GM21360 (cell line): ENCODE data around the gene LGALS8.

Experiments used
- ATAC-seq: cut with Tn5 transposase; IDR thresholded peaks from one replicate; pipeline ENCODE4 v1.9.1; 2021; ENCODE audit warnings: mild to moderate bottlenecking, moderate library complexity; ENCODE audit not compliant: unreplicated experiment

Gene LGALS8

DNA sequence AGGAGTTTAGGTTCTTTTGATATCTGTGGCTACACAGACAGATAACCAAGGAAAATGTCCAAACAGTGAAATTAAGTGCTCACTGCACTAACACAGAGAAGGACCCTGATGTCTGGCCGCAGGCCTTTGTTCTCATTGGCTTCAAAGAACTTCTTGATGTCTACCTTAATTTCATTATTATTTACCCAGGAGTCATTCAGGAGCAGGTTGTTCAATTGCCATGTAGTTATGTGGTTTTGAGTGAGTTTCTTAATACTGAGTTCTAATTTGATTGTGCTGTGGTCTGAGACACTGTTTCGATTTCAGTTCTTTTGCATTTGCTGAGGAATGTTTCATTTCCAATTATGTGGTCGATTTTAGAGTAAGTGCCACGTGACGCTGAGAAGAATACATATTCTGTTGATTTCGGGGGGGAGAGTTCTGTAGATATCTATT is 15.2 kb upstream of the LGALS8 start:
- ATAC-seq: no peak

DNA sequence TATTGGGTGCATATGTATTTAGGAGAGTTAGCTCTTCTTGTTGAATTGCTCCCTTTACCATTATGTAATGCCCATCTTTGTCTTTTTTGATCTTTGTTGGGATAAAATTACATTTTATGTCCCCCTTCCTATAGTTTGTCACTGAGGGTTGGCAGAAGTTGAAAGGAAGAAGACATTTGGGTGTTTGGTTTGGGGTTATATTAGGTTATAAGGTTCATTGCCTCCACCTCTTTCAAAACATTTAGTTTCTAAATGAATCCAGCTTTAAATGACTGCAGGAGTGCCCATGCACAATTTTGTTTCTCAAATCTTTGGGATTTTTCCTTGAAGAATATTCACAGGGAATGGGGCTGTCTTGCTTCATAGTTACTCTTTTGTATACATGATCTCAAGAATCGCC is 14.6 kb upstream of the LGALS8 start:
- no peak for ATAC-seq

DNA sequence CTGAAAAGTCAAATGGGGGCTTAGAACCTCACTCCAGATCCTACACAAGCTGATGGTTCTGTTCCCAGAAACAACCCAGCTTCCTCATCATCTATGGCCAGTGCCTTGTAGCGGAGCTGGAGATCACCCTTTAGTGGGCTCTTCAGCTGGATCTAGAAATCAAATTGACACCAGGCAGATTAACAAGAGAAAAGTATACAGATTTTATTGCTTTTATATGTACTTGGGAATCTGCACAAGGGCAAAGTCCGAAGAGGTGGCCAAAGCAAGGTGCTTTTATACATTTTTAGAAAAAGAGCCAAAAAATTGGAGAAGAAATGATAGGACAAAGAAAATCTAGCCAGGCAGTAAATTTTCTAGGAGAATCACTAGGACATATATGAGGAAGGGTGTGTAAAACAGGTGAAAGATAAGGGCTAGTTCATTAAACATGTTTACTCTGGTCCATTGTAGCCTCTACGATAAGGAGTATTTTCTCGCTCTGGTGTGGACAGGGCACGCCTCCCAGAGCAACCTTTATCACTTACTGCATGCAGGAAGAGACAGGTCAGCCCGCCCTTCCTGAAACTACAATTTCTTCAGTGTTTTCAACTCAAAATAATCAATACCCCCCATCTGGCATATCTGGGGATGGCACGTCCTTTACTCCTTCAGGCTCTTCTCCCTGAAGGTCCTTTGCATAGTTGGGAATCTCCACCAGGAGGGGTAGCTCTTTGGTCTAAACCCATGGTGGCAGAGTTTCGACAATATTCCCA is 14.0 kb upstream of the LGALS8 start:
- no peak for ATAC-seq

GRCh38 chr1:236511735-236512418 is 11.9 kb upstream of the LGALS8 start:
- no peak for ATAC-seq

DNA sequence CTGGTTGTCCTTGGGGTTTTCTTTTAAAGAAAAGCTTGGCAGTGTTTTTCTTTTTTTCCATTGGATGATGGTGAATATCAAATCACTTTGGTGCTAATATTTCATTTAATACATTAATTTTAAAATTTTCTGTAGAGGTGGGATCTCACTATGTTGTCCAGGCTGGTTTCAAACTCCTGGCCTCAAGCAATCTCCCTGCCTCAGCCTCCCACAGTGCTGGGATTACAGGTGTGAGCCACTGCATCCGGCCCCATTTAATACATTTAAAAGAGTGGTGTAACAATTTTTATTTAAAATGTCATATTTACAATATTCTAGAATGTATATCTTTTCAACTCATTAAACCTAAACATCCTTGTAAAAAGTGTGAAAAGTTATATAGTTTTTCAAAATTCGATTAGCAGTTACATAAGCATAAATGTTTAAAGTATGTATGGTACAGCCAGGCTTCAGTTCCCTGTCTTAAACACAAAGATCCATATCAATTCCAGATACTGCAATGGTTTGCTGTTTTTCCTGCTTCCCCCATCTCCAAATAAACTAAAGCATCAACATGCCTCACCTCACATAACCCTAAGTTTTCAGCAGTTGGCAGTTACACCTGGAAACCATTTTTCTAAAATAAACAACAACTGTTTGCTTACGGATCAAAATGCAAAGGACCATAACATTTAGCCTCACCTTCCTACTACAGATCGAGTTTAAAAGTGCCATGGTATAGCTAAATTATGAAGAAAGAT is 8.9 kb upstream of the LGALS8 start:
- no peak for ATAC-seq

DNA sequence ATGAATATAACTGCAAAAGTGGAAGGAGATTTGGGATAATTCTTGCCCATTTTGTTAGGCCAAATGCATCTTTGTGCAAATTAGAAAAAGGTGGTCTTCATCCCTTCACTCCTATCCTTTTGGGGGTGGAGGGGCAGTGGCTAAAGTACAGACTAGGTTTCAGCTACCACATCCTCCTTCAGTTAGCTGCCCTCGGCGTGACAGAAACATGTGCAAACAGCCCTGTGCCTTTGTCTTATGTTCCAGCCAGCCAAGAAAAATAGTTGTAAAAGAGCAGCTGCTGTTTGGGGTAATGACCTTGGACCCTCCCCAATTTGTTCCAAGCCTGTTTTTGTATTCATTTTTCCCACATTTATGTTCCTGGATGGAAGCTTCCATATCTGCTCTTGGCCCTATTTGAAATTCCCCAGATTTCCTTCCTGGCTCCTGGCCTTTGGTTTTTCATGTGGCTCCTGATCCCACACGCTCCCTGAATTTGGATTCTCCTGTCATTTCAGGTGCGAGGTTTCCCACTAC is 8.3 kb upstream of the LGALS8 start:
- ATAC-seq: no peak

DNA sequence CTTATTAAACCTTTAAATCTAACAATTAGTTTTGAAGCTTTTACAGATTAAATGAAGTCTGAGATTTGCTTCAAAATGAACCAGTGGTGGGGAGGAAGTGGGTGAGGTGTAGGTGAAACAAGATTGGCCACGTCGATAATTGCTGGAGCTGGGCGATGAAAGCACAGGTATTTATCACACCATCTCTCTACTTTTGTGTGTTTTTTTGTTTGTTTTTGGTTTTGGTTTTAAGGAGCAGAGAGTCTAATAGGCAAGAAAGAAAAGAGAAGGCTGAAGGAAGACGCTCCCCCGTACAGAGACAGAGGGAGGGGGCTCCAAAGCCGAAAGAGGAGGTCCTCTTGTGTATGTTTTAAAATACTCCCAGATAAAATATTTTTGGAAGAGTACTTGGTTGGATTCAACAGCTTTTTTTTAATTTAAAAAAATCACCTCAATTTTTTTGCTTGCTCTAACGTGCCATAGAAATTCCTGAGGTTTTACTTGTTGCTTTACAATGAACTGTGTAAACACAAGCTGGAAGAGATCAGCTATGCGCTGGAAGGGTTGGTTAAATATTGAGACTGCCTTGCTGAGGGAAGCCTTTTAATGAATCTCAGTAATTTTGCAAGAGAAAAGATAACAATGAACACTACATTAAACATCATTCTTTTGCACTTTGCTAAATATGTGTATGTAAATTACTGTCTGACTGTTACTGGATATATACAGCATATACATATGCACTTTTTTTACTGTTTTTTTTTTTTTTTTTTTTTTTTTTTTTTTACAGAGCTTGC is 6.7 kb upstream of the LGALS8 start:
- no peak for ATAC-seq

DNA sequence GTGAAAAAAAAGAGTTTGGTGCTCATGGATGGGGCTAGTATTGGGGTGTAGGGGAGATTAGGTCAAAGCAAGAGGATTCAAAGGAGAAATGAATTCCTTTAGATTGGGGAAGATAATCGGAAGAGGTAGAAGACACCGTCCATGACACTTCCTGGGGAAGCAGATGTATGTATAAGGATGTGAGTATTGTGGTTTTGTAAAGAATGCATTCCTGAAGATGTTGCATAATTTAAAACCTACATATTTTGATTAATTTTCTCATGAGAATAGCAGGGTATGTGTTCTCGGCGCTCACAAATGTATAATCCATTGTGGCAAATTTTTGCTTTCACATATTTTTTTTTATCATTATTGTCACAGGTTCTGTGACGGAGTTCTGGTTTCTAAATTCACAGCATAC is 5.5 kb upstream of the LGALS8 start:
- no peak for ATAC-seq

DNA sequence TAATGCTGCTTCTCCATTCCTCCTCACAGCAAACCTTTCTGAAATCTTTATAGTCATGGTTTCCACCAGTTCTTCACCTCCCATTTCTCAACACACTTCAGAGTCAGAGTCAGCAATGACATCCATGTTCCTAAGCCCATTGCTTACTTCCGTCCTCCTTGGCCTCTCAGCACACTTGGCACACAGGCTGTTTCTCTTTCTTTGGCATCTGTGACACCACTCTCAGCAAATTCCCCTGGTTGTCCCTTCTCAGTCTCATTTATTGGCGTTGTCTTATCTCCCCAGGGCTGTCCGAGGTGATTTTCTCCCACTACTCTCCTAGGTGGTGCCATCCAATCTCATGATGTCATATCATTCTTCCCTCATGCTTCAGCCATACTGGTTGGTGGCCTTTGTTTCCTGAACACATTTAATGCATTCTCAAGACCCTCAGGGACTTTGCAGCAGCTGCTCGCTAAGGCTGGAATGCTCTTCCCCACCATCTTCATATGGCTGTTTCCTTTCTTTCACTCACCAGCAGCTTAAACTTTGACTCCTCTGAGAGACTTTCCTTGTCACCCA is 3.3 kb upstream of the LGALS8 start:
- ATAC-seq: no peak

DNA sequence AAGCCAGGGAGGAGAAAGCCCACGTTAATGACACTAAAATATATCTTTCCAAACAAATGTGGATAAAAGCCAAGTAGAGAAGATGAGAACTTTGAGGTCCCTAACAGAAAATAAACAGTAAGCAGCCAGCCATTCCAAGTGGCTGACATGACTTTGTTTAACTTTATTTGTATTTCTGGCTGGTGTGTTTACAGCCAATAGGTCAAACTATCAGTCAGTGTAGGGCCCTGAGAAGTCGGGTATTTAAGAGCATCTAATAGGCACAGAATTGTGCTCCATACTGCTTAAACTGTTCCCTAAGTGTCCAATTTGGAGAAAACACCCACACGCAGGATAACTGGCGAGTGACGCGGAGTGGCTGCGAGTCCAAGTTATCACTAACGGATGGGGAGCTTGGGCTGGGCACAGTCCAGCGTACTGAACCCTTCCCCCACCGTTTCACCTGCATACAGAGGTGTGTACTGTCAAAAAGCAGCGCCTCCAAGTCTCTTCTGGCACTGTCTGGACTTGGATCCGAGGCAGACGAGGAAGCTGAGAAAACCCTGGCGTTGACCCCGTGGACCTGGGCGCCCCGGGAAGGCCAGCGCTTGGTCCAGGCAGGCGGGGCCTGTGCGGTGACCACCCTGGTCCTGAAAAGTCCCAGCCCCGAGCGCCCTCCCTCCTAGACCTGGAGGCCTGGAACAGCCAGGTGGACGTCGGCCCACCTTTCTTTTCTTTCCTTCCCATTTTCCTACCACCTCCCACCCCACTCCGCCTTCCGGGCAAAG is 662 bp upstream of the LGALS8 start:
- no peak for ATAC-seq

DNA sequence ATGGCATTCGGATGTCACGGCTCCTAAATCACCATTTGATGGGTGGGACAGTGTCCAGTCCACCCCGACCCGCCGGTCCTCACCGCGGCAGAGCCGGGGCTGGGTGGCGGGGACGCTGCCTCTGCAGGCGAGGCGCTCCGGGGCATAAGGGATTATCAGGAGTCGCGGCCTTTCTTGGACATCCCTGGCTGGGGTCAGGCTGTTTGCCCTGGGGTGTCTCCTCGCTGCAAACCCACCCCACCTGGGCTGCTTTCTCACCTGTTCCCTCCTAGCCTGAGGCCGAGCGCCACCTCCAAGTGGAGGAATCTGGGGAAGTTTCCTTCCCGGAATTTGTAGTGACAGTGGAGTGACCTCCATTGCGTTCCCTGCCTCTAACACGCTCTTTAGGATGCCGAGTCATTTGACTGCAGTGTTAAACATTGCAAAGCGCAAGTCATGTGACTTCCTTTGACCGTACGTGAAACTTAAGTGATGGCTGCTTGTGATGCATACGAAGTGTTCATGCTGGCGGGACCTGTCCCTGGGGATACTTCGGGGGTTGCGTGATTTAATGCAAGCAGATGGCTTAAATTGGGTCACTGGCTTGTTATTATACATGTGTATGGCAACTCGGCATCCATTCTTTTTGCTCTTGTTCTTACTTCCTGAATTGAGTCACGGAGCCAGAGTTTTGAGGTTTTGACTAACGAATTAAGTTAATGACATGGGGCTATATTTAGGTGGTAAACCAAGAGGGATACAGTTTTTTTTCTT is 536 bp downstream of the LGALS8 start:
- ATAC-seq: peak; percentile 88

DNA sequence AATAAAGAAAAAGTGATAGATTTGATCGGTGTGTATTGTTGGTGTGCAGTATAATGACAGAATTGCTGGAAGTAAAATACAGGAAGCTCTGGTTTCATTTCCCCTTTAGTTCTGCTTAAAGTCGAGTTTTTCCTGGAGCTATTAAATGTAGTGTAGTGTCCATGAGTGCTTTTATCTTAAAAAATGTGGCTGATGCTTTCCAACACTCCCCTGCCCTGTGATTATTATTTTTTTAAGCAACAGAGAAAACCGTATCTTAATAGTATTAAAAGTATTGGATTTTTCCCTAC is 1.1 kb downstream of the LGALS8 start:
- ATAC-seq: no peak

DNA sequence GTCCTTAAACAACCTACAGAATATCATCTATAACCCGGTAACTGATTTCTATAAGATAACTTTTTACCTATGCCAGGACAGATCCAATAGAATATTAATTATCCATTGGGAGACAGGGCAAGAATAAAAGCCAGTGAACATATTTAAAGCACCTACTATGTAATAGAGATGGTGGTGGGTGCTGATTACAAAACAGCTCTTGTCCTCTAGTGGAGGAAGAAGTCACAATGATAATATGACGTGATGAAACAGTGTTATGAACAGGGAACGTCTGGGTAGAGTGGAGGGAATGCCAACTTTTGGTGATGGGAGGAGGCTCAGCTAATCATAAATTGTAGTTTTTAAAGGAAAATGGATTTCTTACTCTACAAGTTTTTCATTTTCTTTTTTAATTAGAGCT is 2.3 kb downstream of the LGALS8 start:
- no peak for ATAC-seq

DNA sequence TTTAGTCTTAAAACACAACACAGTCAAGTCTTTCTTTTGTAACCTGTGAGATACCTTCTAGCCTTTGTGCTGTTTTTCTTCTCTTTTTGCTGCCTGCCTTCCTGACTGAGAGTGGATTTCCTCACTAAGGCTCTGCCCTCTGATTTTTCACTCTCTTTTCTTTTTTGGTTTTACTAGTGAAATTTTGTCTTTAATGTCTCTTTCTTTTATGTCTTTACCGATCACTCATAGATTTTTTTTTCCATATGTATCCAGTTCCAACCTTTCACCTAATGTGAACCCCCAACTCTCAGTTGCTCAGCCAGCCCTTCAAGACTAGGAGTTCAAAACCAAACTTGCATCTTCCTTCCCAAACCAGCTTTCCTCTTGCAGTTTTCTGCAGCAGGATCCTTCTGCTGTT is 6.5 kb downstream of the LGALS8 start:
- ATAC-seq: no peak

- ATAC-seq: no peak
Measured at GRCh38 chr1:236530959-236531358, 7.2 kb downstream of the LGALS8 start.

DNA sequence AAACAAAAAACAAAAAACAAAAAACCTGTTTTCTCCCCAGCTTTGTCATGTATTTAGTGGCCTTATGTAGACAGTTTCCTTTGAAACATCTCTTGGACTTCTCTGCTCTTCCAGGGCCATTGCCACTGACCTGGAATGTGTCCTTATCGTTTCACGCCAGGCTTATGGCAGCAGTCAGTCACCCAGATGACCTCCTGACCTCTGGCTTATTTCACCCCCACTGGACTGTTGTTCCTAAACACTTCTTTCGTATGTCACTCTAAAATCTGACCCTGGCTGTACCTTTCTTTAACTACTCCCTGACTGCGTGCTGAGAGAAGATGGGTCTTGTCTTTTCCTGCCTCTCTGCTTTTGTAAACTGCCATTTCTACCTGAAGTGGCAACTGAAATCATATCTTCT is 9.1 kb downstream of the LGALS8 start:
- ATAC-seq: no peak

DNA sequence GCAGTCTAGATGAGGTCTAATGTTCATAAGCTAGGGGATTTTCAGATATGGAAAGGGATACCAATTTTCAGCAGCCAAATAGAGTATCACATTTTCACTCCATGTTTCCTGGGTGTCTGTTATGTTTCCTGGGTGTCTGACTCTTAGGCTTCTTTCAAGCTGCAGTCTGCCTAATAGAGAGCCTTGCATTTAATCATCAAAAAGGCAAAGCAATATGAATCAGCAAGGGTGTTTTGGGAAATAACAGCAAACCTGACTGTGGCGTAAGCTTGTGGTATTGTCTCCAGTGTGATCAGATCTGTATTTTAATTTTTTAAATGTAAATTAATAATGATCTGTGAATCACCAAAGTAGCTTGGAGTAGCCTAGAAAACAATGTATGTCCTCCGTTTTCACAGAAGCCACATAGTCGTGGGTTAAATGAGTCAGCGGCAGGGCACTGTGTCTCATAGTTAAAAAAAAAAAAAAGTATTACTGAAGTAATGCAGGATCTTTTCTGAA is 10.4 kb downstream of the LGALS8 start:
- ATAC-seq: no peak

- no peak for ATAC-seq
Measured at GRCh38 chr1:236535190-236535589, 11.4 kb downstream of the LGALS8 start.

GRCh38 chr1:236535662-236536161 is 11.9 kb downstream of the LGALS8 start:
- no peak for ATAC-seq
